ENCODE data around the gene RPS15.
A peak's percentile ranks its signal among the peaks of the same experiment; 100 is the strongest.

Gene RPS15

GRCh38 chr19:1438035-1438932, at the start of gene RPS15:
TSS of gene RPS15 (plus strand) at chr19:1438396. CDS start at chr19:1438426, 30 bp downstream.
- peak; percentile 91 for DNase-seq

- DNase-seq = no peak
These were observed 49.6 kb upstream of the RPS15 start for GRCh38 chr19:1388637-1389026.

GRCh38 chr19:1389033-1389940, 48.9 kb upstream of the RPS15 start:
- DNase-seq = no peak

- DNase-seq = no peak
These were observed 47.2 kb upstream of the RPS15 start for GRCh38 chr19:1390890-1391423.

- no peak for DNase-seq
These were observed 45.8 kb upstream of the RPS15 start for GRCh38 chr19:1392407-1392806.

GRCh38 chr19:1392939-1393530, 45.2 kb upstream of the RPS15 start:
- DNase-seq = no peak

- no peak for DNase-seq
These were observed 44.4 kb upstream of the RPS15 start for GRCh38 chr19:1393841-1394240.

GRCh38 chr19:1394252-1395193, 43.7 kb upstream of the RPS15 start:
- DNase-seq = no peak

GRCh38 chr19:1395194-1396018, 42.8 kb upstream of the RPS15 start:
- DNase-seq = no peak

GRCh38 chr19:1396019-1396767, 42.0 kb upstream of the RPS15 start:
- DNase-seq = no peak

GRCh38 chr19:1396768-1397679, 41.2 kb upstream of the RPS15 start:
- DNase-seq = no peak

GRCh38 chr19:1397838-1398237, 40.4 kb upstream of the RPS15 start:
- DNase-seq = no peak

- DNase-seq = no peak
These were observed 39.1 kb upstream of the RPS15 start for GRCh38 chr19:1399079-1399478.

- no peak for DNase-seq
These were observed 38.5 kb upstream of the RPS15 start for GRCh38 chr19:1399745-1400144.

- peak in 1 of 2 experiments; percentile 10 for DNase-seq
These were observed 37.7 kb upstream of the RPS15 start for GRCh38 chr19:1400281-1401137.

- peak in 1 of 2 experiments; percentile 35 for DNase-seq
These were observed 36.9 kb upstream of the RPS15 start, which contains the start of gene GAMT for GRCh38 chr19:1401138-1401888. TSS of gene GAMT (minus strand) at chr19:1401542. CDS start at chr19:1401476, 66 bp downstream.

GRCh38 chr19:1401889-1402217, 36.3 kb upstream of the RPS15 start:
- no peak for DNase-seq
